K562 (cell line): ENCODE results near the gene CCSER2. TPM values are rescaled to one million over a fixed set of nuclear protein-coding genes. Genes with fewer than 3 reads are reported as not detected.

ENCODE experiments used
- ATAC-seq: fragments of 200-7000 bp; cut with Tn5 transposase; 3 replicates; pipeline ENCODE4 v1.9.1; 2020; ENCODE audit warnings: moderate library complexity
- BruUV-seq: library from RNA; stranded (reverse); fragments of 400-500 nt; replicated peaks from 2 replicates; lab custom pipeline; 2021; lab: Mats Ljungman, UMichigan
- CTCF ChIA-PET: fragments of 300-600 bp; formaldehyde crosslinking; extraction: SDS; loops from one replicate; lab custom pipeline; 2021; ENCODE audit warnings: low intra/inter-chr PET ratio; lab: Yijun Ruan, JAX
- POLR2A ChIA-PET: fragments of 300-600, 350-650 bp; sonication (Branson Sonifier 250); formaldehyde crosslinking; extraction: SDS; loops from one replicate; lab custom pipeline; 2021; ENCODE audit warnings: antibody characterized with exemption, inconsistent platforms; lab: Yijun Ruan, JAX
- DNase-seq, 4 experiments: peaks; one replicate each; pipeline versions ENCODE4 v3.0.0 to v3.0.0-alpha.2; 2011 to 2018; ENCODE audit warnings: low spot score in 3 of 4, mixed read lengths in 3 of 4; ENCODE audit errors: extremely low read depth in 1 of 4
- FAIRE-seq: peaks from 2 replicates; lab custom pipeline; 2011; peaks lifted over from hg19 to GRCh38; lab: Jason Lieb, UNC
- H2AFZ ChIP-seq: 2 replicates; pipeline ENCODE4 v1.6.0; 2011; ENCODE audit warnings: low read depth, low read length, control low read depth, inconsistent platforms
- H3K27ac ChIP-seq: fragments of 200-600 bp; 3 replicates; pipeline ENCODE4 v1.8.0; 2011; ENCODE audit warnings: low read depth, mild to moderate bottlenecking, control low read depth, inconsistent platforms, low read length, moderate library complexity, mixed read lengths; ENCODE audit errors: extremely low read depth
- H3K27me3 ChIP-seq, 2 experiments: fragments of 300-600 bp in 1 of 2; 2 replicates in 1 of 2; 3 replicates in 1 of 2; pipeline versions ENCODE4 v1.6.0 to v1.8.0; 2011; ENCODE audit warnings: inconsistent platforms in 2 of 2, low read length in 2 of 2, mild to moderate bottlenecking in 1 of 2, mixed read lengths in 1 of 2, moderate library complexity in 1 of 2; ENCODE audit not compliant: control insufficient read depth in 2 of 2, insufficient read depth in 2 of 2
- H3K36me3 ChIP-seq: fragments of 300-600 bp; 3 replicates; pipeline ENCODE4 v1.8.0; 2011; ENCODE audit warnings: mild to moderate bottlenecking, low read length, inconsistent platforms; ENCODE audit not compliant: control insufficient read depth, insufficient read depth
- H3K4me1 ChIP-seq, 2 experiments: fragments of 200-600 bp in 1 of 2; replicated peaks in 1 of 2; 2 replicates in 1 of 2; 3 replicates in 1 of 2; pipeline versions ENCODE4 v1.5.1 to v1.8.0; 2011; ENCODE audit warnings: inconsistent platforms in 2 of 2, low read length in 2 of 2, mild to moderate bottlenecking in 1 of 2, mixed read lengths in 1 of 2, moderate library complexity in 1 of 2; ENCODE audit not compliant: control insufficient read depth in 2 of 2, insufficient read depth in 2 of 2
- H3K4me2 ChIP-seq: 2 replicates; pipeline ENCODE4 v1.6.1; 2011; ENCODE audit warnings: low read length, control low read depth, inconsistent platforms, mixed read lengths; ENCODE audit not compliant: insufficient read depth
- H3K4me3 ChIP-seq: fragments of 200-600 bp; sonication (generic), shearing (Covaris generic); 2 replicates; pipeline ENCODE4 v1.5.1; 2016; ENCODE audit warnings: control low read depth, inconsistent platforms
- H3K79me2 ChIP-seq: fragments of 200-600 bp; 3 replicates; pipeline ENCODE4 v1.8.0; 2011; ENCODE audit warnings: low read length, inconsistent platforms; ENCODE audit not compliant: control insufficient read depth, insufficient read depth
- H3K9ac ChIP-seq, 2 experiments: 2 replicates each; pipeline versions ENCODE4 v1.6.0 to v1.6.1; 2011; ENCODE audit warnings: low read depth in 2 of 2, low read length in 2 of 2, control low read depth in 1 of 2, inconsistent platforms in 1 of 2, mild to moderate bottlenecking in 1 of 2, mixed read lengths in 1 of 2; ENCODE audit not compliant: insufficient read depth in 1 of 2
- H3K9me1 ChIP-seq: one replicate; pipeline ENCODE4 v1.6.0; 2011; ENCODE audit warnings: inconsistent platforms, mild to moderate bottlenecking, low read length, moderate library complexity; ENCODE audit not compliant: control insufficient read depth, insufficient read depth
- H3K9me3 ChIP-seq: replicated peaks from 2 replicates; pipeline ENCODE4 v1.5.1; 2011; ENCODE audit warnings: low read depth, low read length, inconsistent platforms; ENCODE audit not compliant: control insufficient read depth, insufficient read depth
- H4K20me1 ChIP-seq: replicated peaks from 2 replicates; pipeline ENCODE4 v1.6.1; 2011; ENCODE audit warnings: low read length, inconsistent platforms, mixed read lengths; ENCODE audit not compliant: control insufficient read depth, insufficient read depth
- ARID2 ChIP-seq: fragments of 450-650 bp; IDR thresholded peaks from 2 replicates; pipeline ENCODE4 v1.6.1; 2017; ENCODE audit warnings: antibody characterized with exemption, mild to moderate bottlenecking
- ATF6 ChIP-seq: sonication (generic); formaldehyde crosslinking; IDR thresholded peaks from 2 replicates; pipeline ENCODE4 v1.4.0; 2020; ENCODE audit warnings: mild to moderate bottlenecking, missing genetic modification reagents
- CEBPB ChIP-seq: fragments of 450-650 bp; IDR thresholded peaks from 2 replicates; pipeline ENCODE4 v1.6.1; 2016; ENCODE audit warnings: missing genetic modification characterization, missing compliant biosample characterization
- CEBPG ChIP-seq, 3 experiments: fragments of 200-800 bp in 1 of 3; sonication (Bioruptor generic) in 1 of 3; sonication (generic) in 1 of 3; formaldehyde crosslinking in 1 of 3; IDR thresholded peaks in 2 of 3; conservative IDR thresholded peaks in 1 of 3; 2 replicates each; pipeline versions ENCODE4 v1.6.1 to v1.8.0; 2016 to 2022; ENCODE audit warnings: missing compliant biosample characterization in 2 of 3, missing genetic modification characterization in 2 of 3, mild to moderate bottlenecking in 1 of 3, missing genetic modification reagents in 1 of 3
- CTCF ChIP-seq, 3 experiments: IDR thresholded peaks in 2 of 3; conservative IDR thresholded peaks in 1 of 3; 2 replicates each; pipeline ENCODE4 v1.5.1; 2011 to 2012; ENCODE audit warnings: low read length in 3 of 3, mild to moderate bottlenecking in 3 of 3, control low read depth in 2 of 3, improper control_type of control experiment in 1 of 3, inconsistent platforms in 1 of 3, low read depth in 1 of 3, mixed read lengths in 1 of 3, moderate library complexity in 1 of 3; ENCODE audit not compliant: insufficient read depth in 2 of 3
- DPF2 ChIP-seq: fragments of 450-650 bp; IDR thresholded peaks from 2 replicates; pipeline ENCODE4 v1.6.1; 2016
- FOXK1 ChIP-seq: sonication (generic); formaldehyde crosslinking; IDR thresholded peaks from 2 replicates; pipeline ENCODE4 v1.8.0; 2022; ENCODE audit warnings: missing genetic modification reagents, mild to moderate bottlenecking, borderline replicate concordance
- HLTF ChIP-seq: fragments of 450-650 bp; IDR thresholded peaks from 2 replicates; pipeline ENCODE4 v1.6.1; 2016
- MEIS2 ChIP-seq: fragments of 450-650 bp; IDR thresholded peaks from 2 replicates; pipeline ENCODE4 v1.6.1; 2014; ENCODE audit warnings: mild to moderate bottlenecking; ENCODE audit not compliant: partially characterized antibody
- NFIC ChIP-seq: fragments of 450-650 bp; IDR thresholded peaks from 2 replicates; pipeline ENCODE4 v1.6.1; 2017; ENCODE audit warnings: mild to moderate bottlenecking, inconsistent platforms
- RBM39 ChIP-seq: fragments of 200-400 bp; formaldehyde crosslinking; optimal IDR thresholded peaks from 2 replicates; pipeline ENCODE3; 2018; ENCODE audit warnings: low read depth, low read length
- SP2 ChIP-seq: IDR thresholded peaks from 2 replicates; pipeline ENCODE4 v1.6.1; 2011; ENCODE audit warnings: mild to moderate bottlenecking, low read depth, low read length, moderate library complexity; ENCODE audit not compliant: poor library complexity, severe bottlenecking; ENCODE audit errors: extremely low read depth
- SRF ChIP-seq, 2 experiments: fragments of 250-450, 450-650 bp in 1 of 2; sonication (Bioruptor Pico) in 1 of 2; sonication (generic) in 1 of 2; formaldehyde crosslinking; IDR thresholded peaks; 2 replicates each; pipeline versions ENCODE4 v1.5.0 to v1.5.1; 2020 to 2022; ENCODE audit warnings: mild to moderate bottlenecking in 1 of 2, missing genetic modification reagents in 1 of 2
- WGBS: fragments of 100-300 bp; shearing (Covaris generic); methylation state at CpG from one replicate; pipeline ENCODE4 v1.1.6; 2016; ENCODE audit warnings: low coverage, mixed read lengths; ENCODE audit not compliant: insufficient coverage; ENCODE audit errors: missing lambda C conversion rate; 5-methylcytosine and 5-hydroxymethylcytosine counted together
- in situ Hi-C: fragments of 300-500 bp; cut with MboI; formaldehyde crosslinking; loops from 4 replicates; pipeline ENCODE4 v1.15.0; 2018; ENCODE audit warnings: inconsistent platforms, mixed read lengths
- intact Hi-C: fragments of 100-400 bp; cut with micrococcal nuclease; formaldehyde crosslinking; loops from 2 replicates; pipeline ENCODE4 v1.14.2; 2022
- polyA plus RNA-seq, 8 experiments: library from polyadenylated mRNA; depleted of rRNA in 4 of 8; stranded (reverse) in 5 of 8; unstranded in 3 of 8; fragments of >200 nt; fragmentation: Nextera tagmentation in 2 of 8; fragmentation: Illumina TruSeq in 1 of 8; extraction: Ambion mirVana in 2 of 8; extraction: Trizol in 1 of 8; gene quantifications; 2 replicates each; pipeline versions ENCODE4 v1.2.1 to v1.2.3, GENCODE V29; 2011 to 2014; ENCODE audit warnings: inconsistent platforms in 1 of 8, missing spikeins in 1 of 8
- total RNA-seq, 7 experiments: library from RNA; depleted of rRNA in 6 of 7; stranded (reverse); fragments of >200 nt in 6 of 7; fragmentation: Illumina TruSeq in 2 of 7; extraction: Trizol in 2 of 7; gene quantifications; 2 replicates each; pipeline versions ENCODE4 v1.2.1 to v1.2.3, GENCODE V29; 2011 to 2021; ENCODE audit warnings: low replicate concordance in 1 of 7
- TF ChIP-seq, protein P1 (sequence below): sonication (generic); formaldehyde crosslinking; IDR thresholded peaks from 2 replicates; pipeline ENCODE4 v1.8.0; 2022; ENCODE audit warnings: mild to moderate bottlenecking, missing genetic modification reagents
- TF ChIP-seq, protein P2 (sequence below): fragments of 250-450 bp; sonication (Bioruptor Pico); IDR thresholded peaks from 2 replicates; pipeline ENCODE4 v1.5.0; 2020; ENCODE audit warnings: mild to moderate bottlenecking

The CCSER2 gene
- total and polyA plus RNA-seq, 9 of the 15 experiments (the other 6 are each of a cell fraction or from before 2014, with no cell fraction given): 2.7 to 15.1 (median 9.7) TPM

GRCh38 chr10:84537447-84537931 lies 209.1 kb downstream of the CCSER2 start:
- H3K27me3 ChIP-seq: peaks cover 0 to 18% of the 10 kb centered on the region in 2 experiments; a peak in 2 of 5 replicates
- TF ChIP-seq ATF6 (CRISPR knock-in tag) (no peak), MEIS2 (peak; percentile 95), HLTF (no peak), FOXK1 (no peak), ARID2 (peak; percentile 77; the same call in 1 of the 2 replicates), CEBPG (CRISPR knock-in tag; IDR thresholded peaks at IDR 0.05) (peak; percentile 67), CEBPG (tag; conservative IDR thresholded peaks at IDR 0.05 in 1 of 2, IDR thresholded peaks at IDR 0.05 in 1 of 2) (peak; percentile 80 to 93), SRF (CRISPR knock-in tag; IDR thresholded peaks at IDR 0.05) (peak in 1 of 2 experiments; percentile 42; a peak in 1 of 4 replicates), NFIC (no peak), RBM39 (no peak), CTCF (IDR thresholded peaks at IDR 0.05 in 2 of 3, conservative IDR thresholded peaks at IDR 0.05 in 1 of 3; ENCODE audit: insufficient read depth in 2 of 3, low read depth in 1 of 3, low read length in 3 of 3) (peak; percentile 79 to 97 (median 85)), DPF2 (no peak), CEBPB (tag) (peak; percentile 96), SP2 (no peak)
- TF ChIP-seq, protein P1, sequence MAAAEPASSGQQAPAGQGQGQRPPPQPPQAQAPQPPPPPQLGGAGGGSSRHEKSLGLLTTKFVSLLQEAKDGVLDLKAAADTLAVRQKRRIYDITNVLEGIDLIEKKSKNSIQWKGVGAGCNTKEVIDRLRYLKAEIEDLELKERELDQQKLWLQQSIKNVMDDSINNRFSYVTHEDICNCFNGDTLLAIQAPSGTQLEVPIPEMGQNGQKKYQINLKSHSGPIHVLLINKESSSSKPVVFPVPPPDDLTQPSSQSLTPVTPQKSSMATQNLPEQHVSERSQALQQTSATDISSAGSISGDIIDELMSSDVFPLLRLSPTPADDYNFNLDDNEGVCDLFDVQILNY (CRISPR knock-in tag): no peak
- TF ChIP-seq, protein P2, sequence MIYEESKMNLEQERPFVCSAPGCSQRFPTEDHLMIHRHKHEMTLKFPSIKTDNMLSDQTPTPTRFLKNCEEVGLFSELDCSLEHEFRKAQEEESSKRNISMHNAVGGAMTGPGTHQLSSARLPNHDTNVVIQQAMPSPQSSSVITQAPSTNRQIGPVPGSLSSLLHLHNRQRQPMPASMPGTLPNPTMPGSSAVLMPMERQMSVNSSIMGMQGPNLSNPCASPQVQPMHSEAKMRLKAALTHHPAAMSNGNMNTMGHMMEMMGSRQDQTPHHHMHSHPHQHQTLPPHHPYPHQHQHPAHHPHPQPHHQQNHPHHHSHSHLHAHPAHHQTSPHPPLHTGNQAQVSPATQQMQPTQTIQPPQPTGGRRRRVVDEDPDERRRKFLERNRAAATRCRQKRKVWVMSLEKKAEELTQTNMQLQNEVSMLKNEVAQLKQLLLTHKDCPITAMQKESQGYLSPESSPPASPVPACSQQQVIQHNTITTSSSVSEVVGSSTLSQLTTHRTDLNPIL (CRISPR knock-in tag): no peak

More at GRCh38 chr10:84537447-84537931, 209.1 kb downstream of the CCSER2 start:
- Histone ChIP-seq H3K27ac (no peak overlapping the region), H3K36me3 (no peaks in the 10 kb centered on the region), H3K4me2 (no peak overlapping the region), H3K9me1 (no peaks in the 10 kb centered on the region), H3K9ac (no peak overlapping the region), H4K20me1 (no peaks in the 10 kb centered on the region; the same call in 1 of the 2 replicates), H3K79me2 (no peaks in the 10 kb centered on the region), H3K9me3 (no peaks in the 10 kb centered on the region), H3K4me3 (no peak overlapping the region), H2AFZ (no peak overlapping the region), H3K4me1 (peaks cover 0 to 10% of the 10 kb centered on the region in 2 experiments; a peak in 3 of 5 replicates)
- POLR2A ChIA-PET: interaction anchor here (0.8 to 1.0 kb wide), 2 partner anchors 28 to 113 kb away, joined by 3 read pairs; no protein-coding TSS in a partner anchor
- DNase-seq: peak; percentile 81 to 89 (median 88)
- intact Hi-C loops: loop anchor here (1.0 to 5.0 kb wide), 6 partner anchors 107 to 410 kb away; no protein-coding TSS in a partner anchor
- ATAC-seq: peak; percentile 86
- in situ Hi-C loops: no loop called here
- CTCF ChIA-PET: interaction anchor here (0.9 to 7.7 kb wide), 7 partner anchors 14 to 332 kb away, joined by 3 to 97 read pairs (median 4); no protein-coding TSS in a partner anchor
- whole genome bisulfite sequencing: 2% methylated on average over 8 of the region's 8 CpGs
- FAIRE-seq: peak; percentile 94
- BruUV-seq: no TSS peak
